HCT116 (cell line): Measurements from ENCODE around the gene NEDD4L. TPM values are rescaled to one million over a fixed set of nuclear protein-coding genes. Genes with fewer than 3 reads are reported as not detected.

Experiments used
- ATAC-seq: fragments of 200-7000 bp; cut with Tn5 transposase; 2 replicates; pipeline ENCODE4 v1.9.1; 2020; ENCODE audit warnings: mild to moderate bottlenecking, moderate library complexity
- BruUV-seq: library from RNA; stranded (reverse); fragments of 400-500 nt; replicated peaks from 2 replicates; lab custom pipeline; 2021; lab: Mats Ljungman, UMichigan
- CTCF ChIA-PET: fragments of 300-600 bp; sonication (Branson Sonifier 250); formaldehyde crosslinking; loops from one replicate; lab custom pipeline; 2021; ENCODE audit warnings: antibody characterized with exemption; lab: Charles Lee
- POLR2A ChIA-PET: fragments of 300-600, 350-600 bp; sonication (Branson Sonifier 250); formaldehyde crosslinking; loops from one replicate; lab custom pipeline; 2021; ENCODE audit warnings: antibody characterized with exemption; lab: Charles Lee
- RAD21 ChIA-PET, 2 experiments: fragments of 300-600 bp; sonication (Branson Sonifier 250); formaldehyde crosslinking; loops; one replicate each; lab custom pipeline; 2023; ENCODE audit warnings: low total read pairs in 2 of 2; ENCODE audit not compliant: uncharacterized antibody in 2 of 2, unreplicated experiment in 2 of 2, low non-redundant PET in 1 of 2; lab: Charles Lee
- DNase-seq: peaks from one replicate; pipeline ENCODE4 v3.0.0-alpha.2; 2010; ENCODE audit warnings: low read depth, low spot score
- H2AFZ ChIP-seq: fragments of 200-600 bp; shearing (Covaris generic), sonication (generic); 2 replicates; pipeline ENCODE4 v1.6.1; 2017; ENCODE audit warnings: low read depth, mixed run types, mixed read lengths, antibody characterized with exemption, low read length; ENCODE audit not compliant: poor library complexity, severe bottlenecking
- H3K27ac ChIP-seq: 2 replicates; pipeline ENCODE4 v1.5.1; 2012; ENCODE audit warnings: low read depth, low read length
- H3K27me3 ChIP-seq: fragments of 200-600 bp; sonication (generic); 2 replicates; pipeline ENCODE4 v1.6.1; 2016; ENCODE audit warnings: mixed run types, low read length, mixed read lengths; ENCODE audit not compliant: insufficient read depth
- H3K36me3 ChIP-seq, 2 experiments: fragments of 200-500 bp in 1 of 2; fragments of 200-600 bp in 1 of 2; sonication (Bioruptor generic) in 1 of 2; sonication (generic) in 1 of 2; 2 replicates each; pipeline versions ENCODE4 v1.5.1 to v1.6.1; 2014 to 2016; ENCODE audit warnings: low read length in 2 of 2, inconsistent platforms in 1 of 2, mixed read lengths in 1 of 2, mixed run types in 1 of 2; ENCODE audit not compliant: insufficient read depth in 2 of 2, control insufficient read depth in 1 of 2
- H3K4me1 ChIP-seq, 2 experiments: fragments of 200-600 bp in 1 of 2; sonication (generic) in 1 of 2; 2 replicates each; pipeline versions ENCODE4 v1.5.1 to v1.6.1; 2012 to 2017; ENCODE audit warnings: low read length in 2 of 2, inconsistent platforms in 1 of 2, mild to moderate bottlenecking in 1 of 2, mixed read lengths in 1 of 2, mixed run types in 1 of 2, moderate library complexity in 1 of 2; ENCODE audit not compliant: insufficient read depth in 2 of 2, control insufficient read depth in 1 of 2
- H3K4me2 ChIP-seq: fragments of 200-600 bp; sonication (generic); 2 replicates; pipeline ENCODE4 v1.6.1; 2017; ENCODE audit warnings: mixed run types, low read length, mixed read lengths
- H3K4me3 ChIP-seq, 2 experiments: fragments of 200-600 bp in 1 of 2; sonication (generic) in 1 of 2; replicated peaks in 1 of 2; 2 replicates each; pipeline ENCODE4 v1.5.1; 2011 to 2016; ENCODE audit warnings: low read length in 2 of 2, control low read depth in 1 of 2, low read depth in 1 of 2, mild to moderate bottlenecking in 1 of 2, mixed read lengths in 1 of 2, mixed run types in 1 of 2
- H3K79me2 ChIP-seq: fragments of 200-600 bp; sonication (generic); 2 replicates; pipeline ENCODE4 v1.6.1; 2017; ENCODE audit warnings: mild to moderate bottlenecking, mixed run types, low read length, moderate library complexity, mixed read lengths; ENCODE audit not compliant: insufficient read depth
- H3K9ac ChIP-seq: fragments of 200-600 bp; sonication (generic); 2 replicates; pipeline ENCODE4 v1.6.1; 2016; ENCODE audit warnings: low read length, mixed read lengths
- H3K9me2 ChIP-seq: fragments of 200-600 bp; sonication (generic), shearing (Covaris generic); 2 replicates; pipeline ENCODE4 v1.6.1; 2017; ENCODE audit warnings: mixed run types, mild to moderate bottlenecking, moderate library complexity; ENCODE audit not compliant: insufficient read depth
- H3K9me3 ChIP-seq, 2 experiments: fragments of 200-500 bp in 1 of 2; fragments of 200-600 bp in 1 of 2; sonication (Bioruptor generic) in 1 of 2; sonication (generic) in 1 of 2; 2 replicates each; pipeline ENCODE4 v1.6.1; 2014 to 2017; ENCODE audit warnings: low read length in 2 of 2, mixed read lengths in 2 of 2, inconsistent platforms in 1 of 2, low read depth in 1 of 2, mild to moderate bottlenecking in 1 of 2, mixed run types in 1 of 2, moderate library complexity in 1 of 2; ENCODE audit not compliant: control insufficient read depth in 1 of 2, insufficient read depth in 1 of 2
- H4K20me1 ChIP-seq: fragments of 200-600 bp; sonication (generic), shearing (Covaris generic); 2 replicates; pipeline ENCODE4 v1.6.1; 2017; ENCODE audit warnings: mixed run types, mild to moderate bottlenecking, moderate library complexity; ENCODE audit not compliant: insufficient read depth
- CBX3 ChIP-seq: IDR thresholded peaks from 2 replicates; pipeline ENCODE4 v1.6.1; 2012; ENCODE audit warnings: low read depth
- CTCF ChIP-seq, 3 experiments: fragments of 200-600 bp in 1 of 3; sonication (generic) in 1 of 3; IDR thresholded peaks in 2 of 3; conservative IDR thresholded peaks in 1 of 3; 2 replicates each; pipeline ENCODE4 v1.5.1; 2012 to 2017; ENCODE audit warnings: low read depth in 2 of 3, low read length in 2 of 3, antibody characterized with exemption in 1 of 3, borderline replicate concordance in 1 of 3, control low read depth in 1 of 3, mild to moderate bottlenecking in 1 of 3, mixed read lengths in 1 of 3, mixed run types in 1 of 3, moderate library complexity in 1 of 3; ENCODE audit not compliant: insufficient read depth in 1 of 3
- ELF1 ChIP-seq: IDR thresholded peaks from 2 replicates; pipeline ENCODE4 v1.6.1; 2012; ENCODE audit warnings: low read depth, borderline replicate concordance
- EZH2 ChIP-seq: fragments of 200-600 bp; sonication (generic); IDR thresholded peaks from 2 replicates; pipeline ENCODE4 v1.6.1; 2017; ENCODE audit warnings: antibody characterized with exemption, mixed run types
- POLR2AphosphoS5 ChIP-seq: IDR thresholded peaks from 2 replicates; pipeline ENCODE4 v1.6.1; 2011; ENCODE audit warnings: mild to moderate bottlenecking, low read depth, low read length, moderate library complexity
- REST ChIP-seq: IDR thresholded peaks from 2 replicates; pipeline ENCODE4 v1.6.1; 2012; ENCODE audit warnings: low read depth
- SP1 ChIP-seq: IDR thresholded peaks from 2 replicates; pipeline ENCODE4 v1.6.1; 2012; ENCODE audit warnings: low read depth
- intact Hi-C: fragments of 100-400 bp; cut with micrococcal nuclease; formaldehyde crosslinking; loops from 2 replicates; pipeline ENCODE4 v1.10.0; 2022
- total RNA-seq: library from RNA; stranded (reverse); gene quantifications from one replicate; pipeline ENCODE4 v1.2.1, GENCODE V29; 2021; ENCODE audit not compliant: unreplicated experiment
- TF ChIP-seq, protein P1 (sequence below): IDR thresholded peaks from 2 replicates; pipeline ENCODE4 v1.6.1; 2012

Gene NEDD4L
- total RNA-seq, 1 experiment from 2014 or later = 41.5 TPM

DNA sequence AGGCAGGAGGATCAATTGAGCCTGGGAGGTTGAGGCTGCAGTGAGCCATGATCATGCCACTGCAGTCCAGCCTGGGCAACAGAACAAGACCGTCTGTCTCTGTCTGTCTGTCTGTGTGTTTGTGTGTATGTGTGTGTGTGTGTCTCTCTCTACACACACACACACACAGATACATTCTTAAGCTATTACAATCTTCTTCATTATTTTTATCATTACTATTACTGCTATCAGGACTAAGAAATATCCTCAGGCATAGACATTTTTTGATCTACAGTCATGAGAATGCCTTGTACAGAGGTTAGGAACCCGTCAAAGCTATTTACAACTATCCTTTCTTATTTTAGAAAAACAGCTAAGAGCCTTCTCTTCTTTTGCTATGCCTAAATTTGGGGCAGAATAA is 207.4 kb downstream of the NEDD4L start:
- Histone ChIP-seq H3K4me1 (no peaks in the 10 kb centered on the region), H3K27me3 (no peaks in the 10 kb centered on the region), H3K36me3 (no peaks in the 10 kb centered on the region), H3K9me3 (no peaks in the 10 kb centered on the region), H3K9me2 (no peaks in the 10 kb centered on the region), H3K27ac (no peak overlapping the region), H2AFZ (no peak overlapping the region), H3K4me2 (no peak overlapping the region), H3K79me2 (no peaks in the 10 kb centered on the region), H4K20me1 (0 out of 2 replicates have a peak, but pooled peaks cover 4% of the 10 kb centered on the region), H3K9ac (no peak overlapping the region), H3K4me3 (no peak overlapping the region)
- no peak for ATAC-seq
- DNase-seq = no peak
- intact Hi-C loops = no loop called here
- CTCF ChIA-PET = no interaction called here
- no TSS peak for BruUV-seq
- POLR2A ChIA-PET = no interaction called here
- RAD21 ChIA-PET = no interaction called here
- no peak for TF ChIP-seq CTCF (IDR thresholded peaks at IDR 0.05 in 2 of 3, conservative IDR thresholded peaks at IDR 0.05 in 1 of 3; ENCODE audit: borderline replicate concordance in 1 of 3, insufficient read depth in 1 of 3, low read depth in 2 of 3, low read length in 2 of 3)
- no peak for TF ChIP-seq REST
- no peak for TF ChIP-seq POLR2AphosphoS5
- TF ChIP-seq ELF1 = no peak
- no peak for TF ChIP-seq EZH2
- TF ChIP-seq SP1 = no peak
- TF ChIP-seq, protein P1, sequence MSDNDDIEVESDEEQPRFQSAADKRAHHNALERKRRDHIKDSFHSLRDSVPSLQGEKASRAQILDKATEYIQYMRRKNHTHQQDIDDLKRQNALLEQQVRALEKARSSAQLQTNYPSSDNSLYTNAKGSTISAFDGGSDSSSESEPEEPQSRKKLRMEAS = no peak
- no peak for TF ChIP-seq CBX3
